IPS-NIHi11 (cell line): ENCODE results near the gene PLCL2.

Experiments
- DNase-seq: peaks from one replicate; pipeline ENCODE4 v3.0.0; 2012; ENCODE audit warnings: mixed read lengths, low spot score

Gene PLCL2

GRCh38 chr3:16884748-16885592, at the start of gene PLCL2:
Gene PLCL2 (plus strand): TSS chr3:16884955. CDS start chr3:16885040, 85 bp downstream.
- peak; percentile 77 for DNase-seq

GRCh38 chr3:16836505-16837237, 48.1 kb upstream of the PLCL2 start:
- DNase-seq, result no peak

GRCh38 chr3:16837602-16838001, 47.2 kb upstream of the PLCL2 start:
- no peak for DNase-seq

GRCh38 chr3:16838561-16838960, 46.2 kb upstream of the PLCL2 start:
- DNase-seq, result no peak

GRCh38 chr3:16839271-16840100, 45.3 kb upstream of the PLCL2 start:
- DNase-seq, result no peak

- DNase-seq, result no peak
These were observed 44.7 kb upstream of the PLCL2 start for GRCh38 chr3:16840101-16840424.

- DNase-seq, result no peak
These were observed 43.6 kb upstream of the PLCL2 start for GRCh38 chr3:16841041-16841753.

- DNase-seq, result no peak
These were observed 42.9 kb upstream of the PLCL2 start for GRCh38 chr3:16841904-16842271.

GRCh38 chr3:16842272-16843270, 42.2 kb upstream of the PLCL2 start:
- DNase-seq, result no peak

- DNase-seq, result no peak
These were observed 40.5 kb upstream of the PLCL2 start for GRCh38 chr3:16844222-16844621.

- DNase-seq, result no peak
These were observed 40.0 kb upstream of the PLCL2 start for GRCh38 chr3:16844791-16845190.

GRCh38 chr3:16846373-16847080, 38.2 kb upstream of the PLCL2 start:
- no peak for DNase-seq

- no peak for DNase-seq
These were observed 36.7 kb upstream of the PLCL2 start for GRCh38 chr3:16848007-16848406.

GRCh38 chr3:16849229-16849628, 35.5 kb upstream of the PLCL2 start:
- DNase-seq, result peak; percentile 29

GRCh38 chr3:16849795-16850194, 35.0 kb upstream of the PLCL2 start:
- no peak for DNase-seq

GRCh38 chr3:16855497-16855896, 29.3 kb upstream of the PLCL2 start:
- no peak for DNase-seq

GRCh38 chr3:16860234-16860633, 24.5 kb upstream of the PLCL2 start:
- DNase-seq, result no peak

GRCh38 chr3:16861432-16861831, 23.3 kb upstream of the PLCL2 start:
- no peak for DNase-seq

- no peak for DNase-seq
These were observed 20.0 kb upstream of the PLCL2 start for GRCh38 chr3:16864610-16865313.
